Ramos (cell line): ENCODE data around the gene CBLB.
"Not testable (repeated sequence)": the region's sequence is repeated elsewhere in the genome, so short reads cannot be mapped to it uniquely, and the experiment has no call there.

Experiments
- in situ Hi-C: fragments of 300-500 bp; cut with MboI; formaldehyde crosslinking; loops from one replicate; pipeline ENCODE4 v1.14.3; 2022; ENCODE audit warnings: low sequenced_read_pairs; ENCODE audit not compliant: unreplicated experiment

Gene CBLB

DNA sequence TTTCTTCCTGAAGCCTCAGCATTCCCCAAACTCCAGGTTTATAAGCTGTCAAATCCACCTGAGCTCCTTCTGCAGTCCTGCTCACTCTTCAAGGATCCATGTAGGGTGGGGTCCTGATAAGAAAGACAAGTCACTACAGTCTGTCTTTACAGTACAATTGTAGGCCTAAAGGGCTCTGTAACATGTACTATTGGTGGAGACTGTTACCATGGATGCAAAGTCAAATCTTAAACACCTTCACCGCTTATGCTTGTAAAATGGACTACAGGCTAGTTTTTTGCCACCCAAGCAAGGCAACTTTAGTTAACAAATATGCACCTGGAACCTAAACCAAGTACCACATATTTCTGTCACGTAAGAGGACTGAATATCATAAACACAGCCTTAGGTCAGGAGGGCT lies 44.7 kb downstream of the CBLB start:
- in situ Hi-C loops: no loop called here

DNA sequence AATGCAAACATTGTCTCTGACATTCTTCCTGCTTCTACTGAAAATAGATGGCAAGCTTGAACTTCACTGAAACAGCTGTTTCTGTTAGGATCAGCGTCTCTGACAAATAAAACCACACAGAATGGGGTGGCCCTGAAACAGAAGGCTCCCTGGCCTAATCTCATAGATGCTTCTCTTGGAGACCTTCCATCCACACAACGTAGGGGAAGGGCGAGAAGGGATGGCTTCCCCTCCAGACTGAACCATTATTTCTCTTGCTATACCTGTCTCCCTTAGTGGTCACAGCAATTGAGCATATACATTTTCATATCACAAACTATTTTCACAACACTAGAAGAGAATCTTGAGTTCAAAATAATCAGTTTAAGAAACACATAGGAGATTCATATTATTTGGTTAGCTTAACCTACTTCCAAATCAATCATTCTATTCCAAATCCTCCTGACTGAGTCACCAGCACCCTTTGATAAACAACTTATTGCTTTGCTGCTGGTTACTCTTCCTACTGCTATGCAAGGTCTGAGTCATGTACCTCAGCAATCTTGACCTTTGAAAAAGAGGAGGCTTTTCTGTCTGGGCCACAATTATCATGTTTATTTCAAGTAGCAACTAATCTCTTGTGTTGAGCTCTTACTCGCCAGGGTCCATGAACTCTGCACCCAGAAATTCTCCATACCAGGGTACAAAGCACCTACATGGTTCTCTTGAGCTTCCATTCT lies 45.5 kb downstream of the CBLB start:
- in situ Hi-C loops: no loop called here

DNA sequence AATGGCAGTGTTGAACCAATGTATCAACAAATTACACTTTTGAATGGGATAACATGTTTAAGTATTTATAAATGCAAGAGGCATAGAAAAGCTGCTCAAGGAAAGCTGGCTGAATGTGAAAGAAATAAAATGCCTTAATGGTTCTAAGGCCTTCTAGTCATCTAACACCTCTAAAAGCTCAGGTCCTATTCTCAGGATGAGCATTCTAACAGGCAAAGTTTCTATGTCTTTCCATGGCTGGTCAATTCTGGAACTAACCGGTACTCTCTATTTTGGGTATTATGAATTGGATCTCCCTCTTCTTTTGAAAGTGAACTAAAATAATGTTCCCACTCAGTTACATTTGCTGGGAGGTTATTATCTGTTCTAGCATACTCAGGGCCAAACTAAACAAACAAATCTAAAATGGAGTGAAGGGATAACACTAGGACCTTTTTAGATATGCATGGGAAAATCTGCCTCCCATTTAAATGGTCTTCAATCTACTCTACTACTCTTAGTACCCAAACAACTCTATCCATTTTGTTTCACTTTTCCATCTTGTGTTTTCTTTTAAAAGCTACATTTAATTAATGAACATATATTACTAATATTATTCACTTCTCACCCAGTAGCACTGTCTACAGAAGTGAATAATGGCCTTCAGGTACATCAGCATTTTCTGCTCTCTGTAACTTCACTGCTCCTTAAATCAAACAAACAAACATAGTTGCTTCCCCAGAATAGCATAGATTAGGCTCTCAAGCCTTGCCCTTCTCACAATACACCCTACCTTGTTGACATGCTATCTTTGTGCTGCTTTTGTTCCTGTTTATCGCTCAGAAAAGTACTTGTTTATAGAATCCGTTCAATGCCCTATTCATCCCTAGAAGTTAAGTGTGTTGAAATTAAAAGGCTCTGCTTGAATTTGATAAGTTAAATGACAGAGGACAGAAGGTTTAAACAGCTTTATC lies 46.4 kb downstream of the CBLB start:
- in situ Hi-C loops: no loop called here

DNA sequence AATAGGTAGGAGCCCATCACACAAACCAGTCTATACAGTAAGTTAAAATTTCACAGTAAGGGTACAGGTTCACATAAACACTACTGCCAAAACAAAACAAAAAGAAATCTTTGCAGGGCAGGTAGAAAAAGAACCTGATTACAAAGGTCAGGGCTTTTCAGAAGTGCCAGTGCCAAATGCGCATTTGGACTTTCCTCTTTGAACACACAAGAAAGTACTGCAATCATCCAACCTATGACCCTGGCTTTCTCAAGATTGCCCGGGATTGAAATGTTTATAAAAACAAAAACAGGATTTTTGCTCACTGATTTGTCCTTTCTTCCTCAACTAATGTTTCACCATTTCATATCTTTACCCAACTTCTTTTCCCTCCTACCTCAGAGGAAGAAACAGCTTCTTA lies 47.4 kb downstream of the CBLB start:
- in situ Hi-C loops: no loop called here

DNA sequence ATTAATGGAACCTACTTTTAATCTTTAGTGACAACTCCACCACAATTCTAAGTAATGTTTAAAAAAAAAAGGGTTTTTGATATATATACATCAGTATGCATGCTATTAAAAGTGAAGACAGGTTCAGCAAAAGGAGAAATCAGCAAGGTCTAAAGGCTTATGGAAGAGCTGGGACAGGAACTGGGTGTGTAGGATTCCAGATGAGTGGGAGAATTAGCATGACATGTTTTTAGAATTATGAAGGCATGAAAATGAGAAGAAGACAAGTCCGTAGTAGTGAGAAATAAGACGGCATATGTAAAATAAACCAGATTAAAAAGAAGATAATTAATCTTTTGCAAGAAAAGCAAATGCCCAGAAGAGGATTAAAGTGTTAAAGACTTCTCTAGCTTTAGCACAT lies 52.0 kb downstream of the CBLB start:
- in situ Hi-C loops: no loop called here

DNA sequence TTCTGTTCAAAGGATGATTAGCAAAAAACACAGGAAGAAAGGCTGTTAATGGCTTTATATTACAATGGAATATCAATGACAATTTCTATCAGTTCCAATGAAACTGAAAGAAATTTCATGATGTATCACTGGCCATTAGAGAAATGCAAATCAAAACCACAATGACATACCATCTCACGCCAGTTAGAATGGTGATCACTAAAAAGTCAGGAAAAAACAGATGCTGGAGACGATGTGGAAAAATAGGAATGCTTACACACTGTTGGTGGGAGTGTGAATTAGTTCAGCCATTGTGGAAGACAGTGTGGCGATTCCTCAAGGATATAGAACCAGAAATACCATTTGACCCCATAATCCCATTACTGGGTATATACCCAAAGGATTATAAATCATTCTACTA lies 53.5 kb downstream of the CBLB start:
- in situ Hi-C loops: not testable (repeated sequence)

DNA sequence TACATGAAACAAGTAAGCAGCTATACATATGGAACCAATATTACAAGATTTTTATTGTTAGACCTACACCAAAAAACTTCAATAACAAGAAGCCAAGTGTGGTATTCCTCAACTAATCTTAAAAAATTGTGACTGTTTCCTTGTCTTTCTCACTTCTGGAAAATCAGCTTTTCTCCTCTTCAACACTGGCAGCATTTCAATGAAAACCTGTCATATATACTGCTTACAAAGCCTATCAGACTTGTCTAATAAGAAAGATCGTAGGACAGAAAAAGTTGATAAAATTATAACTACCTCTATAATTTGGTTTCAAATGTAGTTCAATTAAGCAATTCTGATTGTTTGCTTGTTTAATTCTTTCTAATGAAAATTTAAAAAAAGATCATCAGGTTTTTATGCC lies 55.1 kb downstream of the CBLB start:
- in situ Hi-C loops: no loop called here

DNA sequence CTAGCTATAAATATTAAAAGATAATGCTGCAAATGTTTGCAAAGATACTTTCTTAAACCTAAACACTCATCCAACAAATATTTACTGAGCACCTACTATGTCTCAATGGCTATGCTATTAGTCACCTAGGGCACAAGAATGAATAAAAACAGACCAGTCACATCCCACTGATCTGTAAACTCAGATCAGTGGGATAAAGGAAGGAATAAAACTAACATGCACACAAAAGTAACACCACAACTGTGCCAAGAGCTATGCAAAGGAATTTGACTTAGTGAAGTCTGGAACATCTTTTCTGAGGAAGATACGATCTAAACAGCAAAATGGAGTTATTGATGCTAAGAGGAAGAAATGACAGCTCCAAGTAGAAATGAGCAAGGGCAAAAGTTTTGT lies 56.6 kb downstream of the CBLB start:
- in situ Hi-C loops: no loop called here

DNA sequence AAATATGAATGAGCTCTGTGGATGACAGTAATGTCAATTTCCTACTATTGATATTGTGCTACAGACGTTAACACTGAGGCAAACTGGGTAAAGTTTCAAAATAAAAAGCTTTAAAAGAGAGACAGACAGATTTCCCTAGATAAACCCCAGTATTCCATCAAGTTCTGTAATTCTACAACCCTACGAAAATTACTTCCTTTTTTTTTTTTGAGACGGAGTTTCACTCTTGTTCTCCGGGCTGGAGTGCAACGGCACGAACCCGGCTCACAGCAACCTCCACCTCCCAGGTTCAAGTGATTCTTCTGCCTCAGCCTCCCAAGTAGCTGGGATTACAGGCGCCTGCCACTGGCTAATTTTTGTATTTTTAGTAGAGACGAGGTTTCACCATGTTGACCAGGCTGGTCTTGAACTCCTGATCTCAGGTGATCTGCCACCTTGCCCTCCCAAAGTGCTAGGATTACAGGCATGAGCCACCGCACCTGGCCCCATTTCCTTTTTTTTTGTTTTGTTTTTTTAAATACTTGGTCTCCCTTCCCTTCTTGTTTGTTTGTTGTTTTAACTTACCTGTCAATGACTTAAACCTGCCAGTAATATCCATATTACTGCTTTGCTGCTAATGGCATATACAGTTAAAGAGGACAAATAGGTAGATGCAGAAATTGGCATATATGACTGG lies 57.2 kb downstream of the CBLB start:
- in situ Hi-C loops: no loop called here

DNA sequence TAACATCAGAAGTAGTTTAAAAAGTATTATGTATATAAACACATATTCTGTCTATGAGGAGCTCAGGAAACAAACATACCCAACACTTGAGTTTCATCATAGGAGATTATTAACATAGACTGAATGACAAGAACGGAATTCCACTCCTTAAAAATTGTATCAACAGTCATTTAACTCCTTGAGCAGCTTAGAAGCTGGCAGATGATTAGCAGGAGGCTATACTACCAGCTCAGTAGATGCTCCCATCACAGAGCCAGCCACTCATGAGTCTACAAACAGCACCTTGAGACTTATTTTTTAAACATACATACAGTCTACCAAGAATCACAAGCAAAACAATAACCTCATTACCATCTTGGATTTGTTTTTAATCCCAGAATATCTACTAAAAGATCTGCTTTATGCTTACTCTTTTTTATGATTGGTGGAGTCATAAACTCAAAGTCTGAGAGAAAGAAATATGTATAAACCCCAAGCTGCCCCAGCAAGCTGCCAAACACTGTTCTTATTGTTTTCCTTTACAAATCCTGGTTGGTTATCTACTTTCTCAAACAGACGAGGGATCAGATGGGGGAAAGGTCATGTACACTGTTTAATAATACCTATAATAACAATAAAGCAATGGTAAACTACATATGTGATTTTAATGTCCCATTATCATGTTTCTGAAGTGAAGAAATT lies 59.5 kb downstream of the CBLB start:
- in situ Hi-C loops: no loop called here

DNA sequence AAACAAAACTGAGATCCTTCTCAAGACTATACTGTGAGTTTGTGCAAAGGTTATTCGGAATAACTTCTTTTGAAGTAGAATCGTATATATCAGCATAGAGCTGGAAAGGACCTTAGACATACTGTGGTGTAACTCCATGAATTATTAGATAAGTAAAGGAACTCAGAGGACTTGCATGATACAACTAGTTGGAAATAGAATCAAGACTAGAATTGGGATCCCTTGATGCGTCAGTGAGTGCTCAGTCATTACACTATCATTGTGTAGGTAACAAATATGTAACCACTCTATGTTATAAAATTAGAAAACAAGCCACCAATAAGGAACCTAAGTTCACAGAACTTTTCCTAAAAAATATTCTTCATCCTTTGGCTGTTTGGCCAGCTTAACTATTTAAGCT lies 61.1 kb downstream of the CBLB start:
- in situ Hi-C loops: no loop called here

DNA sequence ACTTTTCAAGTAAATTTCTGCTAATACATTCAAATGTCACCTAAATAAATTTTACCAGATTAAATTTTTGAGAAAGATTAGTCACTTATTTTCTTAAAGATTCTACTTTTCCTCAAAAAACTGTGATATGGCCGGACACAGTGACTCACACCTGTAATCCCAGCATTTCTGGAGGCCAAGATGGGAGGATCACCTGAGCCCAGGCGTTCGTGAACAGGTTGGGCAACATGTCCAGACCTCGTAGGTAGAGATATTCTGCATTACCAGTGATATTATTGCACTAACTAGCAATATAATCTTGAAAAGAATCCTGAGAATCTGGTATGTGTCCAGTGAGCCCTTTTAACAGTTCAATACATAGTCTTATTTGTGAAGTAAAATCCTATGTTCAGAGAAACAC lies 61.7 kb downstream of the CBLB start:
- in situ Hi-C loops: no loop called here

DNA sequence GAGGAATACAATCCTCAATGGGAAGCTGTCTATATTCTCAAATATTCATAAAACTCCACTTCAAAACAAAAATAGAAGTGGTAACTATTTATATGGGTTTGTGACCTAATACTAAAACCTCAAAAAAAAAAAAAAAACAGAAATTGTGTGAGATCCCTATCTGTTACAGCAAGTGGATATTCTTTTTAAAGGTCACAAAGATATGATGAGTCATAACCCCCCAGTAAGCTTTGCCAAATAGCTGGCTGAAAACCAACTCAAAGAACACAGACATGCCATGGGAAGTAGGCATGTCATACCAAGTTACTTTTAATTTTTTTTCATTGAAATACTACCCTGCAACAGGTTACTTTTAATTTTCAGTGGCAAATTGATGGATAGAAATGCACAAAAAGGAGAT lies 62.5 kb downstream of the CBLB start:
- in situ Hi-C loops: no loop called here

DNA sequence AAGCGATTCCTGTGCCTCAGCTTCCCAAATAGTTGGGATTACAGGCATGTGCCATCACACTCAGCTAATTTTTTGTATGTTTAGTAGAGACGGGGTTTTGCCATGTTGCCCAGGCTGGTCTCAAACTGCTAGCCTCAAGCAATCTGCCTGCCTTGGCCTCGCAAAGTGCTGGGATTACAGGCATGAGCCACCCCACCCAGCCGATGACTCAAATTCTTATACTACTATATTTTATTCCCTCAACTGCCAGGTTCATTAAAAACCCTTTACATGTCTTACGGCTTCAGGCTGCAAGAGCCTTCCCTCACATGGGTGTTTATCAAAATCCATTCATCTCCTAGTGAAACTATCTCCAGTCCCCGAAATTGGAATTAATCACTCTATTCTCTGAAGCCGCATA lies 63.4 kb downstream of the CBLB start:
- in situ Hi-C loops: no loop called here

DNA sequence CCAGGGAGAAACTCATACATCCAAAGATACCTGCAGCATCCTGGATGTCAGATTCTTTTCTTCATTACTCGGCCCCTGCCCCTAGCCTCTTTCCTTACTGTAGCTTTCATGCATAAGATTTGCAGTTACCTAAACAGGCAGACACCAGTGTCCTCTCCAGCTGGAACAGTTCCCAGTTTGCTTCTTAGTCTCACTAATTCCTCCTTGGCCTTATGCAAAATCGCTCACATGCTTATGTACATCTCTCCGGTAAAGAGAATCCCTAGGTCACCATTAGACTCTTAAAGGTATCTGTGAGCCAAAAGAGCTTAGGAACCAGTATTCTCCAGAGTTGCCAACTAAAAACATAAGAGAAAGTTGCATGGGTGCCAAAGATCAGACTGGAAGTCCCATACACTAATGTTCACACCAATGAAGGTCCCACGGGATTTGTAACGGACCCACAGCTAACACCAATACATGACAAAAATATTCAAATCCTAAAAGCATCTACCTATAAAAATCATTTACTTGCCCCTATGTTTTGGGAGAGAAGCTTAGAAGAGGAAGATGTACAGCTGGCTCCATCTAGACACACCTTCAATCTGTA lies 66.6 kb downstream of the CBLB start:
- in situ Hi-C loops: no loop called here

DNA sequence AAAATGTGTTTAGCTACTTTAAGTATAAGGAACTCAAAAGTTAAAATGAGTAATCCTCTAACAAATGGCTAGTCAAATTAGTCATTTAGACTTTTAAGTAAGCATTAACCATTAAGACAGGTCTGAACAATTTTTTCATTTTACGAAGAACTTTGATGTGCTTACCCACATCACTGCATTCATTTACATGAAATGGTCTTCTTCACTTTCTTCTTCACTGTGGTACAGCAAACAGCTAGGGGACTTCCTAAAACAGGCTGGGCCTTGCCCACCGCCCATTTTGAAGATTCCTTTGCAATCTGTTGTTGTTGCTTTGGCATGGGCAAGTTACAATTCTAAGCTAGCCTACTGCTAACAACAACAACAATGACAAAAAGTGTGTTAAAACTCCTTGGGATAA lies 67.4 kb downstream of the CBLB start:
- in situ Hi-C loops: no loop called here

DNA sequence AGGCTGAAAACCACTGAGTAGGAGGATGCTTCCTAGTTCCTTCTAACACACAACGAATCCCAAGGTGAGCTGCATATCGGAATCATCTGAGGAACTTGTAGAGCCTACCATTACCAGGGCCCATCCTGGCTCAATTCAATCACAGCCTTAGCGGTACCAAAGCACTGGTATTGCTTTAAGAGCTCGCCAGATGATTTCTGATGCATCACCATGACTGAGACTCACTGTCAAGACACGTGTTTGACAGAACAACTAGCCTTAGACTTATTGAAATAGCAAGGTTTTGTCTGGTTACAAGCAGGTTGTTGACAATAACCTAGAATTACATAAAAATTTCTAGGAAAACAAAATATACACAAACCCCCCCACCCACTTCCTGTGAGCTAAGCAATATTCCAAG lies 68.5 kb downstream of the CBLB start:
- in situ Hi-C loops: no loop called here

DNA sequence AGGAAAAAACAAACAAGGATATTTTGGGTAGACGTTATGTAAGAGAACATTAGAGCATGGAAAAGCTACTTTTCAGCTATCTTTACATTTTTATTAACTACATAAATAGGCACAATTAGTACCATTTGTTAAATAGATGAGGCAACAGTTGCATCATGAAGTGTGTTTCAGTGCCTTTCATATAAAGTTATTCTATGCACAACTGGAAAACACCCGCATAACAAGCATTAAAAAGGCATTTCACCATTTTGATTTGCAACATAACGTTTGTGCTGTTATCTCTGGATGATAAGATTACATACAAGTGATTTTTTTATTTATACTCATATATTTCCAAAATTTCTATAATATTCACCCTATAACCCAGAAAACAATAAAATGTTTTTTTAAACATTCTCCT lies 69.5 kb downstream of the CBLB start:
- in situ Hi-C loops: no loop called here

DNA sequence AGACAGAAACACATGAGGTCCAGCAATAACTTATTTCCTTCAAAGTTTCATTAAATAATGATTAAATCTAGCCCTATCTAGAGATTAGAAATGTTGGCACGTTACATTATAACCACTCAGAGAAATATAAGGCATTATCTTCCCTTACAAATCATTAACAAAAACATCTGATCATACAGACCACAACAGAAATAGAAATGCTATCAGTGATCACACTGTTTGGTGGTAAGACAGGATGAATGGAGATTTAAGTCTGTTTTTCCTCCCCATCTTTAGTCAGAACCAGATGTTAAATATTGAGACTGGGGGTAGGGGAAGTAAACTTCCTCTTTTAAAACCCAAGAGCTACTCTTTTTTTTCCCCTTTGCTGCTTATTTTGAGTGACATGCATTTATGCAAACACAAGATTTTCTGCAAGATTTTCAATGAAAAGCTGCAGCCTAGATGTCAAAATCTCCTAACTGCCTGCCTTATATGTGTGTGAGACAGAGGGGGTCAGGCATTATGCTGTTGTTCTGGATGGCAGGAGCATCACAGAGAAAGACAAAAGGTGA lies 70.4 kb downstream of the CBLB start:
- in situ Hi-C loops: no loop called here

DNA sequence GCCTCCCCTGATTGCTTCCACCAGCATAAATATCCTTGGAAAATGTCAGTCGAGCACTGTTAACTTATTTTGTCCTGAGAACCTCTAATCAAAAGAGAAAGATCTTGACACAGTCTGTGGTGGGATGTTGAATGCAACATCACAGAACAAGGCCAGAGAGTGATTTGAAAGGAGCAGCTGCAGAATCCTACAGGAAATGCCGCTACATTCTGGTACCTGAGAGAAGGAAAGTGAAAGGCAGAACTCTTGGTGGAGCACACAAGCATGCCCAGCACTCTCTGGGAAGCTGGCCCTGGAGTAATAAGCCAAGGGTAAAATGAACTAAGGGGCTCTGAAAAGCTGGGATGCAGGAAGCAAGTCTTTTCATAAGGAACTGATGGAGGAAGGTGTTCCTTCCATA lies 75.8 kb downstream of the CBLB start:
- in situ Hi-C loops: no loop called here
